H1 (cell line): ENCODE data around the gene SOX10. TPM values are rescaled to one million over a fixed set of nuclear protein-coding genes. Genes with fewer than 3 reads are reported as not detected.

Source experiments
- CTCF ChIA-PET: fragments of 300-600 bp; sonication (Branson Sonifier 250); formaldehyde crosslinking; loops from one replicate; lab custom pipeline; 2021; ENCODE audit not compliant: partially characterized antibody; lab: Charles Lee
- POLR2A ChIA-PET: fragments of 300-600 bp; sonication (Branson Sonifier 250); formaldehyde crosslinking; loops from one replicate; lab custom pipeline; 2021; ENCODE audit warnings: inconsistent platforms; ENCODE audit not compliant: partially characterized antibody; lab: Charles Lee
- DNase-seq, 2 experiments: peaks; one replicate each; pipeline versions ENCODE4 v3.0.0 to v3.0.0-alpha.2; 2010 to 2022; ENCODE audit warnings: low spot score in 2 of 2, low read depth in 1 of 2, mixed read lengths in 1 of 2
- FAIRE-seq: peaks from 2 replicates; lab custom pipeline; 2011; peaks lifted over from hg19 to GRCh38; lab: Jason Lieb, UNC
- H2AFZ ChIP-seq: 2 replicates; pipeline ENCODE4 v1.8.1; 2012; ENCODE audit warnings: low read length, inconsistent platforms
- H2AK5ac ChIP-seq: 2 replicates; pipeline ENCODE4 v1.6.1; 2013; ENCODE audit warnings: low read depth, low read length
- H2BK120ac ChIP-seq: replicated peaks from 2 replicates; pipeline ENCODE3; 2013; ENCODE audit warnings: low read depth, low read length, inconsistent platforms
- H2BK12ac ChIP-seq: 2 replicates; pipeline ENCODE4 v1.6.1; 2013; ENCODE audit warnings: low read depth, low read length
- H2BK15ac ChIP-seq: 2 replicates; pipeline ENCODE4 v1.6.1; 2013; ENCODE audit warnings: low read length
- H2BK20ac ChIP-seq: 2 replicates; pipeline ENCODE4 v1.6.1; 2013; ENCODE audit warnings: low read length
- H2BK5ac ChIP-seq: 2 replicates; pipeline ENCODE4 v1.6.1; 2013; ENCODE audit warnings: low read depth, low read length
- H3K14ac ChIP-seq: 2 replicates; pipeline ENCODE4 v1.6.1; 2013; ENCODE audit warnings: inconsistent platforms; ENCODE audit not compliant: insufficient read length
- H3K18ac ChIP-seq: 2 replicates; pipeline ENCODE4 v1.6.1; 2013; ENCODE audit warnings: low read length; ENCODE audit errors: extremely low read depth
- H3K23ac ChIP-seq: 2 replicates; pipeline ENCODE4 v1.6.1; 2013; ENCODE audit warnings: inconsistent platforms; ENCODE audit not compliant: insufficient read length
- H3K23me2 ChIP-seq: 2 replicates; pipeline ENCODE4 v1.6.1; 2013; ENCODE audit warnings: low read depth, low read length
- H3K27ac ChIP-seq: 2 replicates; pipeline ENCODE4 v1.6.1; 2011; ENCODE audit warnings: low read depth, low read length, inconsistent platforms
- H3K27me3 ChIP-seq, 4 experiments: replicated peaks in 1 of 4; 1 replicate in 1 of 4; 2 replicates in 3 of 4; pipeline versions ENCODE4 v1.6.1 to v1.8.1; 2011 to 2013; ENCODE audit warnings: low read length in 3 of 4, mild to moderate bottlenecking in 3 of 4, inconsistent platforms in 2 of 4, mixed read lengths in 2 of 4, moderate library complexity in 1 of 4; ENCODE audit not compliant: control insufficient read depth in 3 of 4, insufficient read depth in 3 of 4; ENCODE audit errors: extremely low read depth in 1 of 4
- H3K36me3 ChIP-seq, 4 experiments: 2 replicates each; pipeline versions ENCODE4 v1.6.1 to v1.8.1; 2011 to 2013; ENCODE audit warnings: mild to moderate bottlenecking in 4 of 4, low read length in 3 of 4, moderate library complexity in 2 of 4, control low read depth in 1 of 4, inconsistent platforms in 1 of 4; ENCODE audit not compliant: insufficient read depth in 4 of 4, control insufficient read depth in 2 of 4
- H3K4ac ChIP-seq: replicated peaks from 2 replicates; pipeline ENCODE3; 2013; ENCODE audit warnings: low read length, low read depth, mixed read lengths, inconsistent platforms; ENCODE audit not compliant: insufficient read length
- H3K4me1 ChIP-seq, 4 experiments: replicated peaks in 1 of 4; 1 replicate in 1 of 4; 2 replicates in 3 of 4; pipeline versions ENCODE4 v1.6.1 to v1.8.1; 2011 to 2013; ENCODE audit warnings: low read length in 3 of 4, inconsistent platforms in 2 of 4, mixed read lengths in 1 of 4; ENCODE audit not compliant: insufficient read depth in 4 of 4, control insufficient read depth in 3 of 4
- H3K4me2 ChIP-seq, 2 experiments: 2 replicates each; pipeline versions ENCODE4 v1.6.1 to v1.8.1; 2011 to 2013; ENCODE audit warnings: low read depth in 2 of 2, low read length in 2 of 2, control low read depth in 1 of 2, inconsistent platforms in 1 of 2, mild to moderate bottlenecking in 1 of 2; ENCODE audit not compliant: insufficient read depth in 1 of 2
- H3K4me3 ChIP-seq, 4 experiments: fragments of 200-600, 300-600 bp in 1 of 4; sonication (generic), shearing (Covaris generic), sonication (Bioruptor Twin) in 1 of 4; 2 replicates each; pipeline versions ENCODE4 v1.5.1 to v1.8.1; 2011 to 2016; ENCODE audit warnings: low read length in 4 of 4, low read depth in 3 of 4, control low read depth in 2 of 4, inconsistent platforms in 2 of 4, mild to moderate bottlenecking in 2 of 4, mixed read lengths in 1 of 4, moderate library complexity in 1 of 4; ENCODE audit not compliant: insufficient read depth in 2 of 4; ENCODE audit errors: extremely low read depth in 1 of 4
- H3K56ac ChIP-seq: replicated peaks from 2 replicates; pipeline ENCODE3; 2013; ENCODE audit warnings: low read depth, mild to moderate bottlenecking, mixed read lengths, low read length, inconsistent platforms; ENCODE audit not compliant: insufficient read length
- H3K79me1 ChIP-seq: 2 replicates; pipeline ENCODE4 v1.6.1; 2013; ENCODE audit warnings: low read depth, low read length, control low read depth
- H3K79me2 ChIP-seq, 2 experiments: 2 replicates each; pipeline versions ENCODE4 v1.6.1 to v1.8.1; 2012 to 2013; ENCODE audit warnings: low read length in 2 of 2, mild to moderate bottlenecking in 2 of 2, inconsistent platforms in 1 of 2; ENCODE audit not compliant: insufficient read depth in 2 of 2, control insufficient read depth in 1 of 2
- H3K9ac ChIP-seq, 4 experiments: replicated peaks in 1 of 4; 1 replicate in 1 of 4; 2 replicates in 3 of 4; pipeline versions ENCODE4 v1.6.1 to v1.8.1; 2011 to 2013; ENCODE audit warnings: low read depth in 3 of 4, low read length in 3 of 4, control low read depth in 2 of 4, mild to moderate bottlenecking in 2 of 4, moderate library complexity in 2 of 4, inconsistent platforms in 1 of 4; ENCODE audit errors: extremely low read depth in 1 of 4
- H3K9me3 ChIP-seq, 2 experiments: 2 replicates each; pipeline versions ENCODE4 v1.6.1 to v1.8.1; 2012 to 2013; ENCODE audit warnings: mild to moderate bottlenecking in 2 of 2, moderate library complexity in 2 of 2, control low read depth in 1 of 2, inconsistent platforms in 1 of 2, low read depth in 1 of 2, low read length in 1 of 2, mixed read lengths in 1 of 2; ENCODE audit not compliant: insufficient read depth in 2 of 2
- H4K20me1 ChIP-seq, 2 experiments: replicated peaks in 1 of 2; 2 replicates each; pipeline versions ENCODE3 to v1.8.1; 2011 to 2013; ENCODE audit warnings: inconsistent platforms in 2 of 2, low read length in 2 of 2, mild to moderate bottlenecking in 1 of 2; ENCODE audit not compliant: insufficient read depth in 2 of 2, control insufficient read depth in 1 of 2
- H4K5ac ChIP-seq: 2 replicates; pipeline ENCODE4 v1.6.1; 2013; ENCODE audit warnings: low read length, low read depth, mixed read lengths, inconsistent platforms; ENCODE audit not compliant: insufficient read length
- H4K8ac ChIP-seq: 2 replicates; pipeline ENCODE4 v1.8.0; 2013; ENCODE audit warnings: mild to moderate bottlenecking, moderate library complexity, low read length, inconsistent platforms; ENCODE audit not compliant: insufficient read depth; ENCODE audit errors: extremely low read depth
- H4K91ac ChIP-seq: replicated peaks from 2 replicates; pipeline ENCODE3; 2013; ENCODE audit warnings: low read length, mixed read lengths, inconsistent platforms; ENCODE audit not compliant: insufficient read length
- ASH2L ChIP-seq: fragments of 200-600, 300-600 bp; sonication (generic); IDR thresholded peaks from one replicate; pipeline ENCODE4 v1.7.1; 2017; ENCODE audit warnings: low read length
- ATF3 ChIP-seq: IDR thresholded peaks from 2 replicates; pipeline ENCODE4 v1.6.1; 2011; ENCODE audit warnings: low read depth, mild to moderate bottlenecking, low read length; ENCODE audit not compliant: insufficient read depth
- CBX8 ChIP-seq: fragments of 300-800, 300-1000 bp; sonication (generic); IDR thresholded peaks from 2 replicates; pipeline ENCODE4 v1.7.1; 2016; ENCODE audit warnings: low read depth, low read length, borderline replicate concordance
- CHD2 ChIP-seq: IDR thresholded peaks from 2 replicates; pipeline ENCODE4 v1.6.1; 2012; ENCODE audit warnings: low read length, improper control_type of control experiment
- JUN ChIP-seq: IDR thresholded peaks from 2 replicates; pipeline ENCODE4 v1.6.1; 2011; ENCODE audit warnings: low read depth, mild to moderate bottlenecking, improper control_type of control experiment, low read length
- MAX ChIP-seq: IDR thresholded peaks from 2 replicates; pipeline ENCODE4 v1.6.1; 2012; ENCODE audit warnings: inconsistent platforms
- POLR2A ChIP-seq, 2 experiments: IDR thresholded peaks; 1 replicate in 1 of 2; 2 replicates in 1 of 2; pipeline ENCODE4 v1.6.1; 2011; ENCODE audit warnings: low read depth in 2 of 2, low read length in 2 of 2, mild to moderate bottlenecking in 2 of 2; ENCODE audit errors: control extremely low read depth in 1 of 2
- RFX5 ChIP-seq: IDR thresholded peaks from 2 replicates; pipeline ENCODE4 v1.6.1; 2011; ENCODE audit warnings: low read depth, low read length, improper control_type of control experiment, borderline replicate concordance
- USF2 ChIP-seq: IDR thresholded peaks from 2 replicates; pipeline ENCODE4 v1.6.1; 2011; ENCODE audit warnings: low read length, improper control_type of control experiment
- YY1 ChIP-seq: IDR thresholded peaks from 2 replicates; pipeline ENCODE4 v1.6.1; 2011; ENCODE audit warnings: low read depth, mild to moderate bottlenecking, low read length
- WGBS, 2 experiments: shearing (Covaris generic) in 1 of 2; methylation state at CpG; one replicate each; pipeline versions ENCODE4 v1.1.6 to v1.1.7; 2013 to 2015; ENCODE audit warnings: low lambda C conversion rate in 2 of 2, mixed read lengths in 2 of 2, inconsistent platforms in 1 of 2, low coverage in 1 of 2, missing lambda C conversion rate in 1 of 2; ENCODE audit not compliant: insufficient replicate concordance in 2 of 2, insufficient coverage in 1 of 2, insufficient read length in 1 of 2; ENCODE audit errors: extremely low coverage in 1 of 2, missing lambda C conversion rate in 1 of 2; 5-methylcytosine and 5-hydroxymethylcytosine counted together
- polyA plus RNA-seq, 7 experiments: library from polyadenylated mRNA; depleted of rRNA in 3 of 7; stranded (reverse) in 5 of 7; unstranded in 2 of 7; fragments of >200 nt in 5 of 7; fragments of 200-250 nt in 2 of 7; gene quantifications; 1 replicate in 5 of 7; 2 replicates in 1 of 7; 4 replicates in 1 of 7; pipeline versions ENCODE4 v1.2.1 to v1.2.3, GENCODE V29; 2011 to 2013; ENCODE audit warnings: missing spikeins in 2 of 7, mixed read lengths in 2 of 7
- total RNA-seq: library from RNA; stranded (reverse); fragmentation: NEBNext Ultra II Directional; extraction: Animal tissue kit (Norgen Biotek cat#: 25700); gene quantifications from 2 replicates; pipeline ENCODE4 v1.2.1, GENCODE V29; 2021

The SOX10 gene
- total and polyA plus RNA-seq, 2 of the 8 experiments (the other 6 are each of a cell fraction or from before 2014, with no cell fraction given): 2.7 TPM

GRCh38 chr22:38018938-38019827 lies 34.8 kb upstream of the SOX10 start:
- Histone ChIP-seq H2BK12ac (no peak overlapping the region), H2BK5ac (no peak overlapping the region), H3K14ac (no peak overlapping the region), H3K4me3 (no peak overlapping the region), H2BK120ac (no peak overlapping the region), H2AK5ac (0 out of 2 replicates have a peak overlapping the region, but pooled peaks have one; percentile 13), H4K8ac (no peak overlapping the region; the same call in 1 of the 2 replicates), H3K36me3 (no peaks in the 10 kb centered on the region), H2BK15ac (no peak overlapping the region), H3K27ac (no peak overlapping the region), H4K91ac (peak overlapping the region; percentile 56), H2AFZ (no peak overlapping the region), H3K18ac (no peak overlapping the region), H2BK20ac (no peak overlapping the region), H3K23me2 (no peaks in the 10 kb centered on the region), H4K5ac (no peak overlapping the region), H3K4me2 (no peak overlapping the region), H3K4me1 (peaks cover 0 to 15% (median 2%) of the 10 kb centered on the region in 4 experiments; a peak in 3 of 7 replicates), H3K27me3 (no peaks in the 10 kb centered on the region; a peak in 1 of 7 replicates), H4K20me1 (no peaks in the 10 kb centered on the region), H3K79me1 (no peaks in the 10 kb centered on the region), H3K4ac (no peak overlapping the region), H3K56ac (no peak overlapping the region), H3K9ac (no peak overlapping the region), H3K9me3 (no peaks in the 10 kb centered on the region), H3K23ac (no peak overlapping the region), H3K79me2 (no peaks in the 10 kb centered on the region)
- DNase-seq (no peak), FAIRE-seq (no peak)
- WGBS, 2 experiments: 85% methylated on average over 17 of the region's 19 CpGs; no CpG with 5 or more reads in 1 of the 2 experiments
- POLR2A ChIA-PET: no interaction called here
- CTCF ChIA-PET: interaction anchor here (1.2 to 3.1 kb wide), 3 partner anchors 9 to 34 kb away, joined by 4 to 15 read pairs (median 12); no protein-coding TSS in a partner anchor
- TF ChIP-seq CHD2 (no peak), CBX8 (no peak), JUN (no peak), RFX5 (no peak), ATF3 (no peak), USF2 (no peak), MAX (no peak), YY1 (no peak), POLR2A (IDR thresholded peaks at IDR 0.05; ENCODE audit: control extremely low read depth in 1 of 2, low read depth in 2 of 2, low read length in 2 of 2) (no peak), ASH2L (no peak)
